Adrenal gland (tissue), 12 donors: ENCODE data around the gene POPDC2. TPM values are rescaled to one million over a fixed set of nuclear protein-coding genes. Genes with fewer than 3 reads are reported as not detected.

Experiments used
- DNase-seq, 7 donors: peaks; one replicate each; pipeline ENCODE4 v3.0.0-alpha.2; 2019 to 2020
- H3K27ac ChIP-seq, 5 donors: fragments of 200-600 bp; sonication (generic) in 4 of 5; 1 replicate in 3 of 5; 2 replicates in 2 of 5; pipeline versions ENCODE4 v1.5.1 to v1.8.0; 2016 to 2020; ENCODE audit warnings: mild to moderate bottlenecking in 1 of 5
- H3K27me3 ChIP-seq: fragments of 200-600 bp; 2 replicates; pipeline ENCODE4 v1.8.0; 2021
- H3K36me3 ChIP-seq, 2 donors: fragments of 200-600 bp; replicated peaks in 1 of 2; 1 replicate in 1 of 2; 2 replicates in 1 of 2; pipeline versions ENCODE4 v1.5.1 to v1.8.0; 2018 to 2022
- H3K4me1 ChIP-seq, 2 donors: fragments of 200-600 bp; replicated peaks in 1 of 2; 1 replicate in 1 of 2; 2 replicates in 1 of 2; pipeline versions ENCODE4 v1.5.1 to v1.8.0; 2018 to 2021
- H3K4me3 ChIP-seq, 4 donors: fragments of 200-600 bp; sonication (generic) in 3 of 4; one replicate each; pipeline ENCODE4 v1.5.1; 2016 to 2018
- H3K9me3 ChIP-seq, 3 donors: fragments of 200-600 bp; sonication (generic) in 1 of 3; replicated peaks in 1 of 3; 1 replicate in 2 of 3; 2 replicates in 1 of 3; pipeline versions ENCODE4 v1.5.1 to v1.8.0; 2016 to 2021
- CTCF ChIP-seq, 6 experiments: fragments of 450-650 bp in 4 of 6; fragments of 200-600 bp in 2 of 6; sonication (generic) in 1 of 6; IDR thresholded peaks; 1 replicate in 5 of 6; 2 replicates in 1 of 6; pipeline versions ENCODE4 v1.5.1 to v1.8.0; 2016 to 2021; ENCODE audit warnings: antibody characterized with exemption in 6 of 6, mild to moderate bottlenecking in 2 of 6, moderate library complexity in 1 of 6
- POLR2A ChIP-seq, 2 donors: fragments of 450-650 bp; IDR thresholded peaks; one replicate each; pipeline ENCODE4 v1.6.1; 2017; ENCODE audit warnings: antibody characterized with exemption in 2 of 2, mild to moderate bottlenecking in 2 of 2, moderate library complexity in 1 of 2
- WGBS, 4 donors: extraction: QIAGEN DNeasy Blood & Tissue Kit in 2 of 4; methylation state at CpG; one replicate each; pipeline versions ENCODE4 v1.1.5 to v1.1.7; 2013 to 2017; 5-methylcytosine and 5-hydroxymethylcytosine counted together
- intact Hi-C, 2 donors: fragments of 100-400 bp; cut with DNase I; formaldehyde crosslinking; loops; one replicate each; pipeline versions ENCODE4 v1.14.1 to v1.15.0; 2022 to 2023
- polyA plus RNA-seq, 3 donors: library from polyadenylated mRNA; stranded (reverse); fragments of 200-250 nt in 2 of 3; fragments of 350-450 nt in 1 of 3; fragmentation: Illumina TruSeq in 1 of 3; extraction: RNeasy Lipid Tissue Mini Kit (QIAGEN cat#74804) in 1 of 3; gene quantifications; one replicate each; pipeline ENCODE4 v1.2.3, GENCODE V29; 2013 to 2014
- total RNA-seq, 9 donors: library from RNA; depleted of rRNA in 4 of 9; stranded (reverse); fragments of >200 nt in 4 of 9; fragments of 120-200 nt in 1 of 9; fragmentation: NEBNext Ultra II Directional in 1 of 9; extraction: Animal tissue kit (Norgen Biotek cat#: 25700) in 1 of 9; gene quantifications; one replicate each; pipeline versions ENCODE4 v1.1.0 to v1.2.4, GENCODE V29; 2013 to 2023
- donor health status: healthy with polysubstance abuse.
- donor health status: Bipolar disorder and iron deficiency.
- donor health status: DM: yes; HTN: yes; CAD: no.
- donor health status: DM: no; HTN: no; CAD: no.
- donor health status: DM: no; HTN: no; CAD: no.
- donor health status: DM: yes; HTN: yes; CAD: no.

Gene POPDC2
- total and polyA plus RNA-seq, 12 donors, result 1.3 to 17.5 (median 3.3) TPM

GRCh38 chr3:119700920-119701734 is 40.7 kb upstream of the POPDC2 start:
- DNase-seq, result no peak

GRCh38 chr3:119700269-119700919 is 40.0 kb upstream of the POPDC2 start:
- TF ChIP-seq CTCF (IDR thresholded peaks at IDR 0.05) (no peak), POLR2A (IDR thresholded peaks at IDR 0.05) (no peak)
- H3K4me1 ChIP-seq, result peaks cover 0 to 7% of the 10 kb centered on the region in 2 donors
- no peaks in the 10 kb centered on the region for H3K36me3 ChIP-seq
- no peak overlapping the region for H3K27ac ChIP-seq
- H3K9me3 ChIP-seq, result no peaks in the 10 kb centered on the region
- H3K27me3 ChIP-seq, result no peaks in the 10 kb centered on the region
- WGBS, 4 donors, result 87 to 93% (median 91%) methylated on average over 4 of the region's 4 CpGs
- H3K4me3 ChIP-seq, result no peak overlapping the region
- peak in 2 of 7 donors; percentile 17 to 40 for DNase-seq
- intact Hi-C loops, result no loop called here

More at GRCh38 chr3:119700920-119701734, 40.7 kb upstream of the POPDC2 start:
- Histone ChIP-seq H3K4me3 (no peak overlapping the region), H3K36me3 (no peaks in the 10 kb centered on the region), H3K27me3 (no peaks in the 10 kb centered on the region), H3K4me1 (peaks cover 0 to 7% of the 10 kb centered on the region in 2 donors), H3K27ac (no peak overlapping the region), H3K9me3 (no peaks in the 10 kb centered on the region)
- TF ChIP-seq CTCF (IDR thresholded peaks at IDR 0.05) (no peak), POLR2A (IDR thresholded peaks at IDR 0.05) (no peak)
- WGBS, 4 donors, result 87 to 91% (median 90%) methylated on average over 9 to 22 of the region's 22 CpGs
- intact Hi-C loops, result no loop called here

GRCh38 chr3:119697394-119697793 is 37.0 kb upstream of the POPDC2 start:
- Histone ChIP-seq H3K9me3 (no peaks in the 10 kb centered on the region), H3K27me3 (no peaks in the 10 kb centered on the region), H3K4me3 (no peak overlapping the region), H3K36me3 (no peaks in the 10 kb centered on the region), H3K4me1 (peaks cover 0 to 5% of the 10 kb centered on the region in 2 donors), H3K27ac (no peak overlapping the region)
- TF ChIP-seq CTCF (IDR thresholded peaks at IDR 0.05) (no peak), POLR2A (IDR thresholded peaks at IDR 0.05) (no peak)
- WGBS, 4 donors, result 84 to 95% (median 92%) methylated on average over 5 of the region's 5 CpGs
- no peak for DNase-seq
- intact Hi-C loops, result no loop called here

- no peaks in the 10 kb centered on the region for H3K36me3 ChIP-seq
- intact Hi-C loops, result no loop called here
- no peaks in the 10 kb centered on the region for H3K9me3 ChIP-seq
- no peaks in the 10 kb centered on the region for H3K4me1 ChIP-seq
- H3K27me3 ChIP-seq, result no peaks in the 10 kb centered on the region
- WGBS, 4 donors, result 90 to 93% (median 92%) methylated on average over 2 of the region's 2 CpGs
- TF ChIP-seq POLR2A (IDR thresholded peaks at IDR 0.05) (no peak), CTCF (IDR thresholded peaks at IDR 0.05) (no peak)
- no peak overlapping the region for H3K4me3 ChIP-seq
- no peak overlapping the region for H3K27ac ChIP-seq
- no peak for DNase-seq
Measured at GRCh38 chr3:119695480-119695879, 35.1 kb upstream of the POPDC2 start.
